Spleen (tissue), 11 donors: ENCODE results near the gene LZTFL1. TPM values are rescaled to one million over a fixed set of nuclear protein-coding genes. Genes with fewer than 3 reads are reported as not detected.

Source experiments
- DNase-seq: peaks from one replicate; pipeline ENCODE4 v3.0.0-alpha.2; 2020
- H3K27ac ChIP-seq, 8 donors: fragments of 200-600 bp; sonication (generic) in 7 of 8; 1 replicate in 4 of 8; 2 replicates in 4 of 8; pipeline versions ENCODE4 v1.5.0 to v1.8.0; 2016 to 2021; ENCODE audit warnings: inconsistent platforms in 4 of 8, mild to moderate bottlenecking in 4 of 8, moderate library complexity in 1 of 8
- H3K27me3 ChIP-seq, 7 donors: fragments of 200-600 bp; sonication (generic) in 6 of 7; replicated peaks in 1 of 7; 1 replicate in 4 of 7; 2 replicates in 3 of 7; pipeline versions ENCODE4 v1.5.0 to v1.8.0; 2016 to 2021; ENCODE audit warnings: inconsistent platforms in 3 of 7, mild to moderate bottlenecking in 1 of 7
- H3K36me3 ChIP-seq, 6 donors: fragments of 200-600 bp; sonication (generic) in 5 of 6; 1 replicate in 4 of 6; 2 replicates in 2 of 6; pipeline versions ENCODE4 v1.5.0 to v1.8.0; 2016 to 2021; ENCODE audit warnings: inconsistent platforms in 2 of 6
- H3K4me1 ChIP-seq, 6 donors: fragments of 200-600 bp; sonication (generic) in 5 of 6; 1 replicate in 3 of 6; 2 replicates in 3 of 6; pipeline versions ENCODE4 v1.5.0 to v1.8.0; 2016 to 2021; ENCODE audit warnings: inconsistent platforms in 3 of 6
- H3K4me3 ChIP-seq, 8 donors: fragments of 200-600 bp; sonication (generic) in 7 of 8; 1 replicate in 4 of 8; 2 replicates in 4 of 8; pipeline versions ENCODE4 v1.5.0 to v1.8.0; 2016 to 2021; ENCODE audit warnings: inconsistent platforms in 4 of 8, mild to moderate bottlenecking in 4 of 8, moderate library complexity in 2 of 8
- H3K9me3 ChIP-seq, 8 donors: fragments of 200-600 bp; sonication (generic) in 7 of 8; 1 replicate in 4 of 8; 2 replicates in 4 of 8; pipeline versions ENCODE4 v1.5.0 to v1.8.0; 2016 to 2021; ENCODE audit warnings: inconsistent platforms in 4 of 8
- POLR2A ChIP-seq, 3 donors: fragments of 450-650 bp; IDR thresholded peaks; one replicate each; pipeline ENCODE4 v1.5.1; 2017; ENCODE audit warnings: antibody characterized with exemption in 3 of 3, mild to moderate bottlenecking in 1 of 3
- POLR2AphosphoS5 ChIP-seq, 3 donors: sonication (generic); formaldehyde crosslinking; IDR thresholded peaks; one replicate each; pipeline ENCODE4 v1.5.1; 2017; ENCODE audit warnings: antibody characterized with exemption in 3 of 3
- WGBS, 5 donors: extraction: QIAGEN DNeasy Blood & Tissue Kit in 3 of 5; methylation state at CpG; one replicate each; pipeline versions ENCODE4 v1.1.5 to v1.1.7; 2013 to 2018; 5-methylcytosine and 5-hydroxymethylcytosine counted together
- intact Hi-C: fragments of 100-400 bp; cut with DNase I; formaldehyde crosslinking; loops from one replicate; pipeline ENCODE4 v1.15.0; 2023; ENCODE audit warnings: low total_unique reads
- polyA plus RNA-seq, 3 donors: library from polyadenylated mRNA; stranded (reverse); fragments of 200-250 nt; gene quantifications; one replicate each; pipeline ENCODE4 v1.2.1, GENCODE V29; 2013
- total RNA-seq, 7 donors: library from RNA; depleted of rRNA in 3 of 7; stranded (reverse); fragments of >200 nt in 3 of 7; fragmentation: NEBNext Ultra II Directional in 4 of 7; extraction: Animal tissue kit (Norgen Biotek cat#: 25700) in 4 of 7; gene quantifications; one replicate each; pipeline versions ENCODE4 v1.1.0 to v1.2.1, GENCODE V29; 2016 to 2021
- TF ChIP-seq, protein P1 (sequence below), 11 experiments: fragments of 200-600 bp in 7 of 11; fragments of 450-650 bp in 4 of 11; sonication (generic) in 4 of 11; IDR thresholded peaks in 8 of 11; conservative IDR thresholded peaks in 3 of 11; 1 replicate in 7 of 11; 2 replicates in 4 of 11; pipeline versions ENCODE4 v1.4.0 to v1.8.0; 2016 to 2021; ENCODE audit warnings: antibody characterized with exemption in 11 of 11, inconsistent platforms in 4 of 11, mild to moderate bottlenecking in 1 of 11
- donor health status: healthy with polysubstance abuse.
- donor health status: DM: no; HTN: no; CAD: no; lungs with moderate emphysema.
- donor health status: DM: no; HTN: no; CAD: no.
- donor health status: Bipolar disorder and iron deficiency.
- donor health status: healthy.
- donor health status: DM: no; HTN: no; CAD: no.
- donor health status: DM: yes; HTN: yes; CAD: no.

Gene LZTFL1
- total and polyA plus RNA-seq, 10 donors = 6.5 to 22.9 (median 15.5) TPM

DNA sequence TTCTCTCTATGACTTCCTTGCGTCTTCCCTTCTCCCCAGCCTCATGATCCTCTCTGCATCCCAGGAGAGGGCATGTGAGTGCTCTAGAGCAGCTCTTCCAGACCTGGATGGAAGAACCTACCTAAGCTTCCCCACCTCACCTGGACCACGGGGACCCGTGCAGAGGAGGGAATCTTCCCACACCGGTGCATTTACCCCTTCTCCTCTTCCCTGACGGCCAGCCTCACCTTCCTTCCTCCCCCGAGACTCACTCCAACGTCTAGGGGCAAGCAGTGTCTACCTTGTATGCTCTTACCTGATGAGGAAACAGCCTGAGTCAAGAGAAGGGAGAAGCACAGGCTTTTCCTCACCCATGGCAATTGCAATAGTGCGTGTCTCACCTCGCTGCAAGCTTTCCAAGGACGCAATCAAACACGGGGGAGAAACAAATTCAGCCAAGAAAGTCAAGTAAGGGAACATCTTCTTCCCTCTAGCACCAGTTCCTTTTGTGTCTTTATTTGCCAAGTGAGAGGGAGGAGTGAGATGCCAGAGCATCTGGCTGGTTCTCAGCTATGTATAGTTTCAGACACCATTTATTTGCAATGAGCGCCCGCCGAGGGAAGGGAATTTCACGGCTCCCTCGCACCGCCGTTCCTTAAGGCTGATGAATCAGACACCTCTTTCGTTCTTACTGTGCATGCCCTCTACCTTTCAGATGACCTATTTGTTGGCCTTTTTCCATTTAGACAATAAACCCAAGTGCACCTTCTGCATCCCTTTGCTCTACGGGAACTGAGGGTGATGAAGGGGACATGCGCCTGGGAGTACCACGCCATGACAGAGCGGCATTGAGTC, 42.7 kb upstream of the LZTFL1 start:
- H3K36me3 ChIP-seq = no peaks in the 10 kb centered on the region
- intact Hi-C loops = no loop called here
- DNase-seq = no peak
- no peaks in the 10 kb centered on the region for H3K9me3 ChIP-seq
- no peaks in the 10 kb centered on the region for H3K27me3 ChIP-seq
- no peak overlapping the region for H3K4me3 ChIP-seq
- TF ChIP-seq POLR2AphosphoS5 (IDR thresholded peaks at IDR 0.05) (no peak), POLR2A (IDR thresholded peaks at IDR 0.05) (no peak)
- TF ChIP-seq, protein P1, sequence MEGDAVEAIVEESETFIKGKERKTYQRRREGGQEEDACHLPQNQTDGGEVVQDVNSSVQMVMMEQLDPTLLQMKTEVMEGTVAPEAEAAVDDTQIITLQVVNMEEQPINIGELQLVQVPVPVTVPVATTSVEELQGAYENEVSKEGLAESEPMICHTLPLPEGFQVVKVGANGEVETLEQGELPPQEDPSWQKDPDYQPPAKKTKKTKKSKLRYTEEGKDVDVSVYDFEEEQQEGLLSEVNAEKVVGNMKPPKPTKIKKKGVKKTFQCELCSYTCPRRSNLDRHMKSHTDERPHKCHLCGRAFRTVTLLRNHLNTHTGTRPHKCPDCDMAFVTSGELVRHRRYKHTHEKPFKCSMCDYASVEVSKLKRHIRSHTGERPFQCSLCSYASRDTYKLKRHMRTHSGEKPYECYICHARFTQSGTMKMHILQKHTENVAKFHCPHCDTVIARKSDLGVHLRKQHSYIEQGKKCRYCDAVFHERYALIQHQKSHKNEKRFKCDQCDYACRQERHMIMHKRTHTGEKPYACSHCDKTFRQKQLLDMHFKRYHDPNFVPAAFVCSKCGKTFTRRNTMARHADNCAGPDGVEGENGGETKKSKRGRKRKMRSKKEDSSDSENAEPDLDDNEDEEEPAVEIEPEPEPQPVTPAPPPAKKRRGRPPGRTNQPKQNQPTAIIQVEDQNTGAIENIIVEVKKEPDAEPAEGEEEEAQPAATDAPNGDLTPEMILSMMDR (IDR thresholded peaks at IDR 0.05 in 8 of 11, conservative IDR thresholded peaks at IDR 0.05 in 3 of 11) = no peak
- peaks cover 0 to 35% (median 6%) of the 10 kb centered on the region in 6 donors for H3K4me1 ChIP-seq
- WGBS, 5 donors = 72 to 83% (median 76%) methylated on average over 23 of the region's 23 CpGs
- no peak overlapping the region for H3K27ac ChIP-seq

DNA sequence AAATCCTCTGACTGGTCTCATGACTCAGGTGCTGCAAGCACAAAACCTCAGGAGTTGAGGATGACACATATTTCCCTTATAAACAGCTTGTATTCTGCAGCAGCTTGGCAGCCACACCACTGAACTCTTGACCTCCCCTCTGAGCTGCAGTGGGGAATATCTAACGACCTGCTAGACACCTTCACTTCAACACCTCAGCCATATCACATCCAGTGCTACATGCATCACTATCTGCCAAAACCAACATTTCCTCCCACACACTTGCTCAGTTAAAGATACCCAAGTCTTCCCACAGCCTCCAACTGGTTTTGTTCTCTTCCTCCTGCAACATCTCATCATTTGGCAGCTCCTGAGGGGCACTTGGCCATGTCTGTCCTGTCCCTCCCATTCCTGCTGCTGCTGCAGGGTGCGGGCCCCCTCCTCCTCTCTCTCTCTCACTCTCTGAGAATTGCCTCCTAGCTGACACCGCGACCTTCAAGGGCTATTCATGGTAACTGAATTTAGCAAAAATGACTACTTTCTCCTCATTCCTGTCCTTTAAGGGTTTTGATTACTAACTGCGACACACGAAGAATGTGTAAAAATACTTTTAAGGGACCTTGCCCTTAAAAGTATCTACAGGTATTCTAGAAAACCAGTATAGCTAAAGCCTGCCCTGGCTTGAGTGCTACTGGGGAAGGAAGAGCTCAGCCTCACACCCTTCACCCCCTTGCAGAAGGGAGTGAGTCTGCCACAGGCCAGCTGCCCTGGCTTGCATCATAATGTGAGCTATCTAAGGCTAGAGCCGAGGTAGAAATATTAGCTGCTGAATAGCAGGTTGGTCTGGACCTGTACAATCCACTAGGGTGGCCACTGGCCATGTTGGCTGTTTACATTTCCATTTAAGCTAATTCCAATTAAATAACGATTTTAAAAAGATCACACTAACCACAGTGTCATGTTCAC, 39.4 kb upstream of the LZTFL1 start:
- intact Hi-C loops = no loop called here
- H3K4me3 ChIP-seq = no peak overlapping the region
- H3K4me1 ChIP-seq = peaks cover 0 to 21% (median 5%) of the 10 kb centered on the region in 6 donors
- H3K9me3 ChIP-seq = no peaks in the 10 kb centered on the region
- no peaks in the 10 kb centered on the region for H3K36me3 ChIP-seq
- no peaks in the 10 kb centered on the region for H3K27me3 ChIP-seq
- 59 to 70% (median 61%) methylated on average over 8 of the region's 8 CpGs for WGBS, 5 donors
- peak overlapping the region in 1 of 8 donors; percentile 12 for H3K27ac ChIP-seq
- TF ChIP-seq, protein P1 (IDR thresholded peaks at IDR 0.05 in 8 of 11, conservative IDR thresholded peaks at IDR 0.05 in 3 of 11) = no peak
- peak in 1 of 3 donors; percentile 23 for TF ChIP-seq POLR2AphosphoS5 (IDR thresholded peaks at IDR 0.05)
- DNase-seq = no peak

DNA sequence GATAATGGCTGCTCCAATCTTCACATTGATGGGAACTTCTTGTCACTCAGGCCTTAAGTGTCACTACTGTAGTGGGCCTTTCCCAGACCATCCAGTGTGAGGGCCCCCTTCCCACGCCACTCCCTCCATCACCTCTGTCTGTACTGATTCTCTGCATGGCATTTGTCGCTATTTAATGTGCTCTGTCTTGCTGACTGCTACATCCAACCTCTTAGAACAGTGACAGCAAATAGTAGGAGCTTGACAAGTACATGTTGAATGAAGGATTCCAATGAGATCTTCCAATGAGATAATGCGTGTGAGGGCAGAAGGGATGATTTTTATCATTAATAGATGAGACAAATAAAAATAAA, 38.8 kb upstream of the LZTFL1 start:
- WGBS, 5 donors = 77 to 84% (median 81%) methylated on average over 3 of the region's 3 CpGs
- no peaks in the 10 kb centered on the region for H3K36me3 ChIP-seq
- no peaks in the 10 kb centered on the region for H3K9me3 ChIP-seq
- TF ChIP-seq POLR2A (IDR thresholded peaks at IDR 0.05) = no peak
- no peaks in the 10 kb centered on the region for H3K27me3 ChIP-seq
- H3K4me3 ChIP-seq = no peak overlapping the region
- no peak for DNase-seq
- intact Hi-C loops = no loop called here
- H3K4me1 ChIP-seq = peaks cover 0 to 21% (median 5%) of the 10 kb centered on the region in 6 donors
- H3K27ac ChIP-seq = no peak overlapping the region

DNA sequence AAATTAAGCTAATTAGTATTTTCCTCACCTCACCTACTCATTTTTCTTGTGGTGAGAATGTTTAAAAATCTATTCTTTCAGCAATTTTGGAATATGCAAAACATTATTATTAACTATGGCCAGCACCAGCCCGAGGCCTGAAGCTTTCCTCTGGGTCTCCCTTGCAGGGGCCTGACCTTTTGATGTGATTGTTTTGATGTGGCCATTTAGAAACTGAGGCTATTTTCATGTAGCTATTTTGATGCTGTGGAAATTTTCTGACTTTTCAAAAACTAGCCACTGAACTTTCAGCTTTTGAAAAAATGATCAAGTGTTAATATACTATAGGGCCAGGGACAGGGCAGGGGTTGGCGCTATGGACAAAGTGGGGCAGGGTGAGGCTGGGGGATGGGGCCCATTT, 36.2 kb upstream of the LZTFL1 start:
- no peak for DNase-seq
- TF ChIP-seq POLR2AphosphoS5 (IDR thresholded peaks at IDR 0.05) (no peak), POLR2A (IDR thresholded peaks at IDR 0.05) (no peak)
- TF ChIP-seq, protein P1 (IDR thresholded peaks at IDR 0.05 in 8 of 11, conservative IDR thresholded peaks at IDR 0.05 in 3 of 11) = no peak
- 78 to 88% (median 84%) methylated on average over 2 of the region's 2 CpGs for WGBS, 5 donors
- no peak overlapping the region for H3K27ac ChIP-seq
- H3K4me3 ChIP-seq = no peak overlapping the region
- H3K36me3 ChIP-seq = no peaks in the 10 kb centered on the region
- H3K4me1 ChIP-seq = peaks cover 0 to 21% (median 5%) of the 10 kb centered on the region in 6 donors
- intact Hi-C loops = no loop called here
- H3K27me3 ChIP-seq = no peaks in the 10 kb centered on the region
- no peaks in the 10 kb centered on the region for H3K9me3 ChIP-seq
